ENCODE data around the gene SPG11.
"Not testable (repeated sequence)": the region's sequence is repeated elsewhere in the genome, so short reads cannot be mapped to it uniquely, and the experiment has no call there.

Gene SPG11

DNA sequence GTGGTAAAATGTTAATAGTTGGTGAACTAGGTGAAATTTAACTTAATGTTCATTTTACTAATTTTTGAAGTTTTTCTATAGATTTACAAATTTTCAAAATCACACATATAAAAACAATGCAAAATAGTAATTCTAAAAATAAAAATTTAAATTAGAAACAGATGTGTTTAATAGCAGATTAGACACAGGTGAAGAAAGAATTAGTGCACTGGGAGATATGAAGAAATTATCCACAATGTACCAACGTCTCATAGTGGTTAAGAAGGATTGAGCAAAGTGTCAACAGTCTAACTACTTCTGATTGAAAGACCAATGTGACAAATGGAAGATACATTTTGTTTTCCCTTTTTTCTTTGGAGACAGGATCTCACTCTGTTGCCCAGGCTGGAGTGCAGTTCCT lies 26.5 kb downstream of the SPG11 start:
- no peak for DNase-seq (ENCODE audit: extremely low read depth in 1 of 2, low read depth in 1 of 2)

DNA sequence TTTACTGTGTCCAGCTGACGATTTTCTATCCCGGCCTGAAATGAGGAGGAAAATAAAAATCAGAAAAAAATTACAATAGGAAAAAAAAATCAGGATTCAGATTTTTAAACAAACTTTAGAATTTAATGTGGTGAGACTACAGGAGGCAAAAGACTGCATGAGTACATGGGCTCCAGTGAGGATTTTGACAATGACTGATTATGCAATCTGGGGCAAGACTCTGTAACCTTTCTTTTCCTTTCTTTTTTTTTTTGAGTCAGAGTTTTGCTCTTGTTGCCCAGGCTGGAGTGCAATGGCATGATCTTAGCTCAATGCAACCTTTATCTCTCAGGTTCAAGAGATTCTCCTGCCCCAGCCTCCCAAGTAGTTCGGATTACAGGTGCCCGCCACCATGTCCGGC lies 29.9 kb downstream of the SPG11 start:
- DNase-seq (ENCODE audit: extremely low read depth in 1 of 2, low read depth in 1 of 2), result no peak

DNA sequence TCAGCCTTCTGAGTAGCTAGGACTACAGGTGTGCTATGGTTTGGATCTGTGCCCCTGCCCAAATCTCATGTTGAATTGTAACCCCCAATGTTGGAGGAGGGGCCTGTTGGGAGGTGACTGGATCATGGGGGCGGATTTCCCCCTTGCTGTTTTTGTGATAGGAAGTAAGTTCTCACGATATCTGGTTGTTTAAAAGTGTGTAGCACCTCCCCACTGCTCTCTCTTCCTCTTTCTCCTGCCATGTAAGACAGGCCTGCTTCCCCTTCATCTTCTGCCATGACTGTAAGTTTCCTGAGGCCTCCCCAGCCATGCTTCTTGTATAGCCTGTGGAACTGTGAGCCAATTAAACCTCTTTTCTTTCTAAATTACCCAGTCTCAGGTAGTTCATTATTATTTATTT lies 38.2 kb downstream of the SPG11 start:
- DNase-seq (ENCODE audit: extremely low read depth in 1 of 2, low read depth in 1 of 2), result not testable (repeated sequence)

DNA sequence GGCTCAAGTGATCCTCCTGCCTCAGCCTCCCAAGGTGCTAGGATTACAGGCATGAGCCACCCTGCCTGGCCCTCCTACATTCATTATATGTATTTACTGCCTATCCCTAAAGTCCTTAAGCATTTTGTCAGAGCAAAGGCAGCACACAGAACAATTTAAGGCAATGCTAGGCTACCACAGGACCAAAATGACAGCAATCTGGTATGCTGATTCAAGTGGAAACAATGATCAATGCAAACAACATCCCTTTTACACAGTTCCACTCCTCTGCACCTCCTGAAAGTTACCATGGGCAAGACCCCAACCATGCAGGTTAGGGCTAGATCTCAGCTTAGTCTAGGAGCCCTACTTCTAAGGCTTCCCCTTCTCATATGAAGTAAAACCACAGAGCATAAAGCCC lies 40.3 kb downstream of the SPG11 start:
- no peak for DNase-seq (ENCODE audit: extremely low read depth in 1 of 2, low read depth in 1 of 2)

DNA sequence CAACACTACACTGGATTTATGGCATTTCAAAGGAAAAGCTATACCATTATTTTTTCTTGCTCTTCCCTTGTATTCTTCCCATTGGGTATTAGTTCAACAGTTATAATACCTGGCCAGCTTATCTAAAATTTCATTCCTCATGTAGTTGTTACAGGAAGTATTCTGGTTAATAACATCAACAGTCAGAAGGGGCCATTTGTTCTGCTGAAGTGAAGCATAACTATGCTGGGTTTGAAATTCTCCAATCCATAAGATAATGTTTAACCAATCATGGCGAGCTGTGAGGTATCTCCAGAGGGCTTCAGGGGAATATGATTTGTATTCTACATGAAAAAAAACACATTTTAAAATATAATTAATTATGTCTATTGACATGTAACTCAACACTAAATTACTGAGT lies 43.4 kb downstream of the SPG11 start:
- DNase-seq (ENCODE audit: extremely low read depth in 1 of 2, low read depth in 1 of 2), result no peak

DNA sequence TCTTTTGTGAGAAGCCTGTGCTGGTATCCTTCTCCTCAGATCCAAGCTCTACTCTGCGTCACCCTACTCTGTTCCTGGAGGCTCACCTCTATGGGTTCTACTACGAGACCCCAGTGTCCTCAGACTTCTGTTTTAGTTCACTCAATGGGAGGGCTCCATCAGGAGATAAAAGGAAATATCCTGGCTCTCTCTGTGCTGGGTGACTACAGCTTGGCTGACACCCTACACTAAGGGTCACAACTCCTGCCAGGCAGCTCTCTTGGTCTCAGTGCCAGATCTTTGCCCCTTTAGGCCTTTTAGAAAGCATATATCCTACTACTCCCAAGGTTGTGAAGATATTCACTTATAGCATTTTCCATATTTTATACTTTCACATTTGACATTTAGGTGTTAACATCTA lies 46.5 kb downstream of the SPG11 start:
- no peak for DNase-seq (ENCODE audit: extremely low read depth in 1 of 2, low read depth in 1 of 2)

DNA sequence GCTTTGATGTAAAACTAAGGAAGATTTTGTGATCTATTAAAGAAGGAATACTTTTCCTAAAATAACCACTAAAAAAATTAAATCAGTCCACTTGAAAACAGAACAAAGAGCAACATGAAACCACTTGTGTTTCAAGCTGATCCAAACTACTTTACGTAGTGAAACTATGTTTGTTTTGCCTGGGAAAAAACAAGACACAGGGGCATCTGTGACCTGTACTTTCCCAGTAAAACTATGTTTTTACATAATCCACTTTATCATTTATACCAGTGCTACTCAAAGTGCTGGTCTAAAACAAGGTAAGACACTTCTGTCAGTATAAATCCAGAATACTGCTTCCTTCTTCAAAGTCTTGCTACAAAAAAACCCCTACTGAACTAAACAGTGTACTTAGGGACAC lies 56.7 kb downstream of the SPG11 start:
- DNase-seq (ENCODE audit: extremely low read depth in 1 of 2, low read depth in 1 of 2), result no peak

DNA sequence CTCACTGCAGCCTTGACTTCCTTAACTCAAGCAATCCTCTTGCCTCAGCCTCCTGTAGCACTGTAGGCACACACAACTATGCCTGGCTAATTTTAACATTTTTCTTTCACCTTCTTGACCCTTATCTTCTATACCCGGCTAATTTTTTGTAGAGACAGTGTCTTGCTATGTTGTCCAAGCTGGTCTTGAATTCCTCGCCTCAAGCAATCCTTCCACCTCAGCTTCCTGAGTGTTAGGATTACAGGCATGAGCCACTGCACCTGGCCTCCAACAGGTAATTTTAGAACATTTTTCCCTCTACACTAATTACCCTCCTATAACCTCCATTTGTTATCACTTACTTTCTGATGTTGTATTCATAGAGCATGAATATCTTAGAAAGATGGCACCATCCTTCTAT lies 60.3 kb downstream of the SPG11 start:
- DNase-seq (ENCODE audit: extremely low read depth in 1 of 2, low read depth in 1 of 2), result no peak

DNA sequence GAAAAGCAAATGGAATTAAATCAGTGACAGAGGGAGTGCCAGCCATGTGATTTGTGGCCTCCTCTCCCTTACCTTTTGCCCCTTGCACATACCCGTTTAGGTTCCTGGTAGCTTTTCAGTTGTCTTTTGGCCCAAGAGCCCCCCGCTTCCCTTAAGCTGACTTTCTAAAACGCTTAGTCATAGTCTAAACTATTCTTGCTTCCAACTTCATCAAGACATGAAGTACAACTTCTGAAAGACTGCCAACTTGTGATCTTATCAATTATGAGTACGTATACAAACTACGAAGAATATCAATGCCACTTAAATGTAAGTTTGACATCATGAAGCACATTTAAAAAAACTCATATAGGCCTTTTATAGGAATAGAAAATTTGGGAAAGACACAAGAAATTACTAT lies 64.6 kb downstream of the SPG11 start:
- no peak for DNase-seq (ENCODE audit: extremely low read depth in 1 of 2, low read depth in 1 of 2)

DNA sequence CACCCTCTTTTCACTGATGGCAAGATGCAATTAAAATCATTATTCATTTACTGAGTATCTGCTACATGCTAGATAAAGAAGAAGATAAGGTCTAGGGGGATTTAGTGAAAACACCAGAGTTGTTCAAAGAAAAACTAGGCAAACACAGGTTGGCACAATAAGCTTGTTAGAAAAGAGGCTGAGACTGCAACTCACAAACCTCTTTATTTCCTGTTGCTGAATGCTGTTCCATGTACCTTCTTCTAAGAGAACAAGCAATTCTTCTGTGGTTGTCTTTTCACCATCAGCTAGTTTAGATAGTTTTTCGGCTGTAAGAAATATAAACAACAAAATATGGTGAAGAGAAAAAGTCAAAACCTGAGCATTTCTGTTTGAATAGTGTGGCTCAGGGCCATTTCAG lies 65.4 kb downstream of the SPG11 start:
- DNase-seq (ENCODE audit: extremely low read depth in 1 of 2, low read depth in 1 of 2), result no peak

DNA sequence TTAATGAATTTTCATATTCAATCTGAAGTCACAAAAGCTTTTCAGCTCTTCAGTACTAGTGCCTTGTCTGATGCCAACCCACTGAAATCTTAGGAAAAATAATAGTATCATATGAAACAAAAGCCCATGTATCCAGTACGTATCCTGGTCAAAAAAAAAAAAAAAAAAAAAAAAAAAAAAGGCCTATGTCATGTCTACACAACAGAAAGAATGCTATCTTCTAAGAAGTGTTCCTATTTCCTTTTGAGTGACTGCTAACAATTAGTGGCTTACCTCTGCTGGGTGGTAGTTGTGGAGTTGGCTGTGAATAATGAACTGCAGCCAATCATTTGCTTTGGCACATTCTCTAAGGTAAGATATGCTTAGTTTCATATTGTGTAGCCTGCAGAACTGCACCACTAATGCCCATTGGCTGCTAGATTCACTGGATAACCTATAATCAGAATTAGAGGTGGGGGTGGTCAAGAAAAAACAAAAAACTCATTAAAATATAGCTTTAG lies 66.9 kb downstream of the SPG11 start:
- no peak for DNase-seq (ENCODE audit: extremely low read depth in 1 of 2, low read depth in 1 of 2)

DNA sequence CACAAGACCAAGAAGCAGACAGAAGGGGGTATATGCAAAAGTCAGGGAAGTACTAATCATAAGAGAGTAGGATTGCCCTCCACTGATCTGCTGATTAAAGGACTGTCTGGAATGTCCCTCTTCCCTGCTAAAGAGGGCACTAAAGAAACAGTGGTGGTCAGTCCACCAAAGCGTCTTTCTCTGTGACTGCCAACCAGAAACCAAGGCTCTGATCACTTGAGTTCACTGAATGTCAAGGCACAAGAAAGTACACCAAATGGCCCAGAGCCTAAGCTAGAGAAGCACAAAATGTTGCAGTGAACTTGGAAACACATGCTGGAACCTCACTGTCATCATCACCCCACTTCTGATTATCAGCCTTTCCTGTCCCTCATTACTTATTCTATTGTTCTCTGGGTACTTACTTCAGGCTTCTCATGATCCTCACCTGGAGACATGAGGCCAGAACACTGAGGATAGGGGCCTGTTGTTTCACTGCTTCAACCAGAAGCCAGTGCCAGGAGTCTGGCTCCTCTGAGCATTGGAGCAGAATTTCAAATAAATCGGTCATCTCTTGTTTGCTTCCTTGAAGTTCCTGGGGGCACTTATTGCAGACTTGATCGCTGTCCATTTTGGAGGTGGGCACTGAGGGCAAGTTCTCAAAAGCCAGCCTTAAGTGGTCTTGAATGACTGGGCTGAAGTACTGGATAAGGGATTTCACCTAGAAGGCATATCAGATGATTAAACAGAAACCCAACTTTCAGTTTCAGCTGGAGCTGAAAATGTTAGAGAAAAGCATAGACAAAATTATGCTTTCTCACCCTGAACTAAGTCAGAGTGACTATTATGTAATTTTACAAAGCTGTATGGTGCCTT lies 67.6 kb downstream of the SPG11 start:
- DNase-seq (ENCODE audit: extremely low read depth in 1 of 2, low read depth in 1 of 2), result no peak

DNA sequence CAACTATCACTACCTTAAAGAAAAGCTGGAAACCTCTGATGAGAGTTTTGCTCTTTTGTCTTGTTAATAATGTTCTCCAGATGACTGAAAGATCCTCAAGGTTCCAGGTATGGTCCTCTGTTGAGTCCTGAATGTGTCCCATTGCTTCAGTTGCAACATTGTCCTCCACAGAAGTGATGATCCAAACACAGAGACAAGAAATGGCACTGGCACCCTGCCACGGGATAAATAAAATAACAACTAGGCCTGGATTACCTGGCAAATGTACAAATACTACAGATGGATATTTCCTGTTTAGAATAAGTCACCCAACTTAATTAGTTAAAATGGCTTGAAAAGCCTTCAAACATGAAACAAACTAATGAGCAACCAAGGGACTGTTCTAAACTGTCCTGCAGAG lies 68.2 kb downstream of the SPG11 start:
- no peak for DNase-seq (ENCODE audit: extremely low read depth in 1 of 2, low read depth in 1 of 2)

DNA sequence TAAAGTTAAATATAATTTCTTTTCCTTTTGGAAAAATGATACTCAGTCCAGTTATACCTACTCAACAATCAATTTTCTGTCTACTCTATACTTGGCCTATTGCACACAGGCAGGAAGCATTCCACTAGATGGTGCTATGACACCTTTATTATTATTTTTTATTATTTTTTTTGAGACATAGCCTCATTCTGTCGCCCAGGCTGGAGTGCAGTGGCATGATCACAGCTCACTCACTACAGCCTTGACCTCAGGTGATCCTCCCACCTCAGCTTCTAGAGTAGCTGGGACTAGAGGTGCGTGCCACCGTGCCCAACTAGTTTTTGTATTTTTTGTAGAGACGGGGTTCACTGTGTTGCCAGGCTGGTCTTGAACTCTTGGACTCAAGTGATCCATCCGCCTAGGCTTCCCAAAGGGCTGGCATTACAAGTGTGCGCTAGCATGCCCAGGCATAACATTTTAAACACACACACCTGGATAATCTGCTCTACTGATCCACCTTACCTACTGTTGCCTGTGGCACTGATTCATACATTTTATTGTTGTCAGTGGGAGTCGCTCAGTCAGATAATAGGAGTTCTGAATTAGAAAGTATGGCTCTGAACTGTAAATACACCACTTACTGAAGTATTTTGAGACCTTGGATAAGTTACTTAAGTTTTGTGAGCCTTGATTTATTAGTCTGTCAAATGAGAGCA lies 70.3 kb downstream of the SPG11 start:
- no peak for DNase-seq (ENCODE audit: extremely low read depth in 1 of 2, low read depth in 1 of 2)

DNA sequence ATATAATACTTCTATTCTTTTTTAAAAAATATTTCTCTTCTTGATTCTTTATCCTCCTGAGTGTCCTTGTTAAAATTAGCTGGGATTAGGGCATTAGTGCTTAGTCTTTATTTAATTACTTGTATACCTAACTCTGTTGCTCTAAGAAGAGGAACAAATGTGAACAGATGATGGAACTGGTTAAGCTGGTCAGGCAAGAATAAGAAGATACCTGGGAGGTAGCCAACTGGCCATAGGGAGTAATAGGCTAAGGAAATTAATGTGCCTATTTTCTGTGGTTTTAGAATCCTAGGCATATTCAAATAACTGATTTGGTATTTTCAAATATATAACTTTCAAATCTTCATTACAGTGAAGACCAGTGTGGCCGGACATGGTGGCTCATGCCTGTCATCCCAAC lies 72.1 kb downstream of the SPG11 start:
- DNase-seq (ENCODE audit: extremely low read depth in 1 of 2, low read depth in 1 of 2), result no peak

DNA sequence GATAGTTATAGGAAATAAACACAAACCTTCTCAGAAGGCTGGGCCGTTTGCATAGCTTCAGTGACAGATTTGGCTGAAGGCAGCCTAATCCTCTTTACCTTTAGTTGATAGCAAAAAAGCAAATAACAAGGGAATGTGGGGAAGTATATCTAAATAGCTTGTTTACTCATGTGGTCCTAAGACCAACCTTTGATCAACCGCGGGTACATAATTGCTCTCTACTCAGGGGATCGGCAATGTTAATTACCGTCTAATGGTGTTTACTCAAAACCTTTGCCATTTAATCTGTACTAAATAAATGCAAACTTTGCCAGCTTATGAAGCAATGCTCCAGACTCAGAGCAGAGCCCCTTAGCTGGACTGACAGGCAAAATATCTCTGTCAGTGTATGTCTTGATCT lies 74.9 kb downstream of the SPG11 start:
- DNase-seq (ENCODE audit: extremely low read depth in 1 of 2, low read depth in 1 of 2), result no peak

DNA sequence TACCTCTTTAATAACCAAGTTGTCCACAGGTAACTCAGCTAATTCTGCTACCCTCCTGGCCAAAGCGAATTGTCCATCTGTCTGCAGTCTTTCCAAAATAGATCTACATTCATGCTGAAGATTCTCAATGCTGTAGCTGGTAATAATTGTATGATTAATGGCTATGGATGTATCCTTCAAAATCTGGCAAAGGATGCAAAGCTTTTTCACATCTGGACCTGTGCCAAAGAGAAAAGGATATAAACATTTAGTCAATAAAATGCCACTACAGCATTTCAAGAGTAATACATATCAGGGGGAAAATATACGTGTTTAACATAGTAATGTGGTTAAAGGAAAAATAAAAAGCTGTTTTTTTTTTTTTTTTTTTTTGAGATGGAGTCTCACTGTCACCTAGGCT lies 77.8 kb downstream of the SPG11 start:
- no peak for DNase-seq (ENCODE audit: extremely low read depth in 1 of 2, low read depth in 1 of 2)

DNA sequence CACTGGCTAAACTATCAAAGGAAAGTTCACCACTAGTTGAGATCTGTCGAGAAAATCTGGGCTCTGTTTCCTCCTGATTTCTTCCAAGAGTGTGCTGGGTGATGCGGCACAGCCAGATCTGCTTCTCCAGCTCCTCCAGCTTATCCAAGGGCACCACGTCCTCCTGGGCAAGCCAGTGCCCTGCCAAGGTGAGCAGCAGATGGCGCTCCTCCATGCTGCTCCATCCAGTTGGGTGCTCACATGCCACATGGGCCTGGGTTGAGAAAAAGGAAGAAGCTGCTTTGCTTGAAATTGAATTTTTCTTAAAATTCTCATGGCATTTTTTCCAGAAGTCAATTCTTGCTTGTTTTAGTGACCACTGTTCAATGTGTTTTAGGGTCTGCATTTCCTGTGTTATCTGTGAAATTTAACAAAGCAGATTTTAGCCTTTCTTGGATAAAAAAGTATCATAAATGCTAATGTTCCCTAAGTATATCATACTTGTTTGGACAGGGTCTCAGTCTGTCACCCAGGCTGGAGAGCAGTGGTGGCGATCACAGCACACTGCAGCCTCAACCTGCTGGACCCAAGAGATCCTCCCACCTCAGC lies 79.2 kb downstream of the SPG11 start:
- peak in 1 of 2 donors; percentile 30 for DNase-seq (ENCODE audit: extremely low read depth in 1 of 2, low read depth in 1 of 2)

DNA sequence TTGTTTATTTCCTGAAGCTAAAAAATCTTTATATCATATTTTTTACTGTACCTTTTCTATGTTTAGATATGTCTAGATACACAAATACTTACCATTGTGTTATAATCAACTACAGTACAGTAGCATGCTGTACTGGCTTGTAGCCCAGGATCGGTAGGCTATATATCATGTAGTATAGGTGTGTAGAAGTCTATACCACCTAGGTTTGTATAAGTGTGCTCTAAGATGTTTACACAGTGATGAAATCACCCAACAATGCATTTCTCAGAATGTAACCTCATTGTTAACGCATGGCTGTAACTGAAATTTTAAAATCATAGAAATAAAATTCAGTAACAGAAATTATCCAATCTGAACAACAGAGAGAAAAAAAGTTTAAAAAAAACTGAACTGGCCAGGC lies 83.4 kb downstream of the SPG11 start:
- no peak for DNase-seq (ENCODE audit: extremely low read depth in 1 of 2, low read depth in 1 of 2)

DNA sequence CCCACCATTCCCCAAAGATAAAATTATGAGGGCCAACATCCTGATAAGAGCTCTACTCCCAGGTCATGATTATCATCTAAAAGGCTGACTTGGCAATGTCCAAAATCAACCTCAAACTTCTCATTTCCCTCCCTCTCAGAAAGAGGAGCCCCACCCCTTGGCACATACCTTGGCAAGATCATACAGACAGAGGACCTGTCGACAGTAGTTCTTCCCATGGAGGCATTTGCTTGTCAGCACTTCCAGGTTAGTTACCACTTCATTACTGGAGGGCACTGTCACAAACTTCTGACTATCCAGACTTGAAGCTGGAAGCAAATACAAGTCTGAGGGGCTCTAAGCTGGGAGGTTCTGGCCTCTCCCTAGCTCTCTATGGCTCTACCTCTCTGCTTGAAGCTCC lies 88.7 kb downstream of the SPG11 start:
- DNase-seq (ENCODE audit: extremely low read depth in 1 of 2, low read depth in 1 of 2), result no peak

DNA sequence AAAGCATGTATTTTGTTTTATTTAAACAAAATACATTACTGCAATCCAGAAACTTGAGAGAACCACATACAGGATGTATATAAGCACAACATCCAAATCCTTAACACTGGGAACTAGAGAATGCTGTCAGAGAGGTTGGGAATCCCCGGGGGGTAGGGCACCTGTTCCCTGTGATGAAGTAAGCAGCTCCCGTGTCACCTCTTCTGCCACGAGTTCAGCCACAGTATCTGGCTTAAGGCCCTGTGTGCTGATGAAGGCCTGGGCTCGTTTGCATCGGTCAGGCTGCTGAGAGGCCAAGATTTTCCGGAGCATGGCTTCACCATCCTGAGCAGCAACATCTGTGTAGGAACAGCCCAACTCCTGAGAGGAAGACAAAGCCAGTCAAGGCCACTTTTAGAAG lies 90.1 kb downstream of the SPG11 start:
- DNase-seq (ENCODE audit: extremely low read depth in 1 of 2, low read depth in 1 of 2), result no peak

DNA sequence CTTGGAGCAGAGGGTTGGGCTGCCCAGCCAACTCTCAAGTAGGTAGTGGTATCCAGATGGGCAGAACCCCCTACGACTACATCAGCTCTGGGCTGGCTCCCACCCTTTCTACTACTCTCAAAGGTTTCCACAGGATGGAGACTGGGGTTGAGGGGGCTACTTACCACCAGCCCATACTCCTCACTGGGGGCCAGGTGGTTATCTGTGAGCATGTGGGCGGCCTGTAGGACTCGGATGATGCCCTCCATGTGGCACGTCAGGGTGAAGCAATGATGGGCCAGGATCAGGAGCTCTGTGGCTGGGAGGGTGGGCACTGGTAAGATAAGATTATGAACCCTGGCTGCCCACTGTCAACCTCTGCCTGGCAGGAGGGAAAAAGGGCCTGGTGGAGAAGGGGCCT lies 93.1 kb downstream of the SPG11 start:
- DNase-seq (ENCODE audit: extremely low read depth in 1 of 2, low read depth in 1 of 2), result no peak

Data from activated CD8-positive, alpha-beta memory T cell treated with anti-CD3 and anti-CD28 coated beads for 1 hour (primary cell).